PFSK-1 (cell line): Measurements from ENCODE around the gene GK2.

Source experiments
- POLR2AphosphoS5 ChIP-seq: IDR thresholded peaks from 2 replicates; pipeline ENCODE4 v1.6.1; 2012; ENCODE audit warnings: low read depth, mild to moderate bottlenecking, control low read depth, low read length, moderate library complexity
- SIN3A ChIP-seq: IDR thresholded peaks from 2 replicates; pipeline ENCODE4 v1.6.1; 2012; ENCODE audit warnings: mild to moderate bottlenecking, low read length, moderate library complexity, borderline replicate concordance; ENCODE audit not compliant: insufficient read depth
- TAF1 ChIP-seq: IDR thresholded peaks from 2 replicates; pipeline ENCODE4 v1.6.1; 2012; ENCODE audit warnings: low read length, control low read depth, borderline replicate concordance; ENCODE audit not compliant: insufficient read depth

- no peak for TF ChIP-seq TAF1
- no peak for TF ChIP-seq SIN3A
- TF ChIP-seq POLR2AphosphoS5: no peak
Measured at GRCh38 chr4:79367096-79367495, 40.9 kb downstream of the GK2 start.
